Measurements from ENCODE around the gene CYSLTR1.
"Not testable (repeated sequence)": the region's sequence is repeated elsewhere in the genome, so short reads cannot be mapped to it uniquely, and the experiment has no call there.

The CYSLTR1 gene

DNA sequence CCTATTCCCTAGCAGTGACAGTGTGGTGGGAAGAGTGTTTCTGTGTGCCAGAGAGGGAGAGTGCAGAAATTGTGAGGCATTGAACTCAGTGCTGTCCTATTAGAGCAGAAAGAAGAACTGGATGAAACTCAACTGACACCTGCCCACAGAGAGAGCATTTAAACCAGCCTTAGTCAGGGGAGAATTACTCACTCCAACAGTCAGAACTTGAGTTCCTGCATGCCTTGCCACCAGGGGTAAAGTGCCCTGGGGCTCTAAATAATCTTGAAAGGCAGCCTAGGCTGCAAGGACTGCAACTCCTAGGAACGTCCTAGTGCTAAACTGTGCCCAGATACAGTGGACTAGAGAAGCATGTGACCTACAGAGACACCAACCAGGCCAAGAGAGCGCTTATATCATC is 12.8 kb downstream of the CYSLTR1 start:
- no peaks in the 10 kb centered on the region for H3K4me1 ChIP-seq (ENCODE audit: insufficient read depth, low read length)
- no peak overlapping the region for H3K9ac ChIP-seq (ENCODE audit: low read depth, low read length)
- no peaks in the 10 kb centered on the region for H3K9me3 ChIP-seq (ENCODE audit: control insufficient read depth, insufficient read depth, low read length)
- no peaks in the 10 kb centered on the region for H3K36me3 ChIP-seq (ENCODE audit: insufficient read depth, low read length)

DNA sequence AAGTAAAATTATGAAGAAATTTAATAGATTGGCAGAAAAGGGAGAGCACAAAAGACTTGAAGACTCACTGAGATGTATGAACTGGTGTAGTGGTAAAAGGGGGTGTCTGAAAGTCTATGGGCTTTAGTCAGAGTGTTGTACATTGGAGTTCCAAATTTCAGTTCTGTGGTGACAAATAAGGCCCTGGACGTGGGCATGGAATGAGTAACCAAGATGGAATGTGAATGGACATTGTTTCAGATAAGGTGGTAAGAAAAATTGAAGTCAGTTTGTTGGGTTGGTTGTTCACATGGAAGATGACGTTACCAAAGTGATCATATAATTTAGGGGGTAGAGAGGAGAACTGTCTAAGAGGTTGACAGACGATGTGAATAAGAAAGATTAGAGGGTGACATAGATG is 13.9 kb downstream of the CYSLTR1 start:
- no peak overlapping the region for H3K9ac ChIP-seq (ENCODE audit: low read depth, low read length)
- H3K4me1 ChIP-seq (ENCODE audit: insufficient read depth, low read length) = no peaks in the 10 kb centered on the region
- H3K36me3 ChIP-seq (ENCODE audit: insufficient read depth, low read length) = no peaks in the 10 kb centered on the region
- no peaks in the 10 kb centered on the region for H3K9me3 ChIP-seq (ENCODE audit: control insufficient read depth, insufficient read depth, low read length)

DNA sequence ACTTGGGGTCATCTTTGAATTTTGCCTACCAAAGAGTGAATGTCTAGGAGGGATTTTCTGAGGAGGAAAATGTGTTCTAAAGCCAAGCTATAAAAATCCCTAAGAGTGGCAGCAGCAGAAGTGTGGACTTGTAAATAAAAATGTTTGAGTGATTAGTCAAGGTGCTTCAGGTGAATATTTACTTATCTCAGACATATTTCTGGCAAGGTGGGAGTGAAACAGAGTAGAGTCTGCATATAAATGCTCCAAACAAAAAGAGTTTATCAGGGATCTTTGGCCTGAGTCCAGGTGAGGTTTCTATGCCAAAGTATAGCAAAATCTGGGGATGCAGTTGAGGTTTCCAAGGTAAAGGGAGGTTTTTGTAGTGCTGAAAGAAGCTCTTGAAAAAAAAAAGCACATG is 19.7 kb downstream of the CYSLTR1 start:
- no peaks in the 10 kb centered on the region for H3K36me3 ChIP-seq (ENCODE audit: insufficient read depth, low read length)
- no peak overlapping the region for H3K9ac ChIP-seq (ENCODE audit: low read depth, low read length)
- H3K9me3 ChIP-seq (ENCODE audit: control insufficient read depth, insufficient read depth, low read length) = no peaks in the 10 kb centered on the region
- H3K4me1 ChIP-seq (ENCODE audit: insufficient read depth, low read length) = no peaks in the 10 kb centered on the region

DNA sequence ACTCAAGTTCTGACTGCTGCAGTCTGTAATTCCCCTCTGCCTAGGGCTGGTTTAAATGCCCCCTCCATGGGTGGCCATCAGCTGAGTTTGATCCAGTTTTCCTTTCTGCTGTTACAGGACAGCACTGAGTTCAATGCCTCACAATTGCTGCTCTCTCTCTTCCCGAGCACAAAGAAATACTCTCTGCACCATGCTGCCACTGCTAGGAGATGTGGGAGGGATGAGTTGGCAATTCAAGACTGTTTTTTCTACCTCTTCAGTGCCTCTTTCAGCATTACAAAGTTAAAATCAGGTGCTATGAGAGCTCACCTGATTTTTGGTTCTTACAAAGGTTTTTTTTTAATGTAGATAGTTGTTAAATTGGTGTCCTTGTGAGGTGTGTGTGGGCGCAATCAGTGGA is 24.3 kb downstream of the CYSLTR1 start:
- H3K9me3 ChIP-seq (ENCODE audit: control insufficient read depth, insufficient read depth, low read length) = no peaks in the 10 kb centered on the region; the same call in 1 of the 2 replicates
- no peak overlapping the region for H3K9ac ChIP-seq (ENCODE audit: low read depth, low read length)
- no peaks in the 10 kb centered on the region for H3K4me1 ChIP-seq (ENCODE audit: insufficient read depth, low read length)
- H3K36me3 ChIP-seq (ENCODE audit: insufficient read depth, low read length) = no peaks in the 10 kb centered on the region

DNA sequence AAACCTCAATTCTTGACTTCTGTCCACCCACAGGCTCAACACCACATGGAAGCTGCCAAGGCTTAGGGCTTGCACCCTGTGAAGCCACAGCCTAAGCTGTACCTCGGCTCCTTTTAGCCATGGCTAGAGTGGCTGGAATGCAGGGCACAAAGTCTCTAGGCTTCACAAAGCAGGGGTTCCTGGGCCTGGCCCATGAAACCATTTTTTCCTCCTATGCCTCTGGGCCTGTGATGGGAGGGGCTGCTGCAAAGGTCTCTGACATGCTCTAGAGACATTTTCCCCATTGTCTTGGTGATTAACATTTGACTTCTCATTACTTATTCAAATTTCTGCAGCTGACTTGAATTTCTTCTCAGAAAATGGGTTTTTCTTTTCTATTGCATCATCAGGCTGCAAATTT is 26.5 kb downstream of the CYSLTR1 start:
- not testable (repeated sequence) for H3K4me1 ChIP-seq (ENCODE audit: insufficient read depth, low read length); H3K9me3 ChIP-seq (ENCODE audit: control insufficient read depth, insufficient read depth, low read length); H3K36me3 ChIP-seq (ENCODE audit: insufficient read depth, low read length); H3K9ac ChIP-seq (ENCODE audit: low read depth, low read length)

DNA sequence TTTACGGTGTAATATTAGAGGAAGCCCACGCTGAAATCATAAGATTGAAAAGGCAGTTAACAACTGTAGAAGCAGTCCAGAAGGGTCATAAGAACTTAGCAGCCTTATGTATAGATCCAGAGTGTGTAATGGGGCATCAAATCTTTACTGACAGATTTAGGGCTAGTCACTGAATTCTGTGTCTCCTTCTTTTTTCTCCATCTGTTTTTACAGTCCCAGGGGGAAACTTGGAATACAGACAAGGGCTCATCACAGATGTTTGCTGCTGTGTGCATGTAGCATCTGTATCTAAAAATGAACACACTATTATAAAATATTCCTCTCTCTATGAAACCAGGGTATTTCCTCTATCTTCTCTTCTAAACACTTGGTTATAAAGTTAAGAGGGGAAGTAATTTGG is 43.9 kb downstream of the CYSLTR1 start:
- H3K36me3 ChIP-seq (ENCODE audit: insufficient read depth, low read length) = no peaks in the 10 kb centered on the region
- no peaks in the 10 kb centered on the region for H3K4me1 ChIP-seq (ENCODE audit: insufficient read depth, low read length)
- H3K9me3 ChIP-seq (ENCODE audit: control insufficient read depth, insufficient read depth, low read length) = no peaks in the 10 kb centered on the region
- no peak overlapping the region for H3K9ac ChIP-seq (ENCODE audit: low read depth, low read length)

DNA sequence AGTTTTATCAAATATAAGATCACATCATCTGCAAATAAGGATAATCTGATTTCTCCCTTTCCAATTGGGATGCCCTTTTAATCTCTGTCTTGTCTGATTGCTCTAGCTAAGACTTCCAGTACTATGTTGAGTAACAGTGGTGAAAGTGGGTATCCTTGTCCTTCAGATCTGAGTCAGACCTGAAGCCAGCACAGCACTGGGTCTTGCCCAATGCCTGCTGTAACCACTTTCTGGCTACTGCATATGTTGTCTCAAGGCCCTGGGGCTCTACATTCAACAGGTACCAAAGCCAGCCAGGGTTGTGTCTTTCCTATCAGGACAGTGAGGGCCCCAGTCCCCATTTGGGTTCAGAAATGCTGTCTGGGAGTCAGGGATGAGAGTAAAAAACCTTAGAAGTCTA is 90.3 kb downstream of the CYSLTR1 start:
- Histone ChIP-seq H3K4me1 (ENCODE audit: insufficient read depth, low read length) (no peaks in the 10 kb centered on the region), H3K9me3 (ENCODE audit: control insufficient read depth, insufficient read depth, low read length) (no peaks in the 10 kb centered on the region), H3K9ac (ENCODE audit: low read depth, low read length) (no peak overlapping the region), H3K36me3 (ENCODE audit: insufficient read depth, low read length) (no peaks in the 10 kb centered on the region)

DNA sequence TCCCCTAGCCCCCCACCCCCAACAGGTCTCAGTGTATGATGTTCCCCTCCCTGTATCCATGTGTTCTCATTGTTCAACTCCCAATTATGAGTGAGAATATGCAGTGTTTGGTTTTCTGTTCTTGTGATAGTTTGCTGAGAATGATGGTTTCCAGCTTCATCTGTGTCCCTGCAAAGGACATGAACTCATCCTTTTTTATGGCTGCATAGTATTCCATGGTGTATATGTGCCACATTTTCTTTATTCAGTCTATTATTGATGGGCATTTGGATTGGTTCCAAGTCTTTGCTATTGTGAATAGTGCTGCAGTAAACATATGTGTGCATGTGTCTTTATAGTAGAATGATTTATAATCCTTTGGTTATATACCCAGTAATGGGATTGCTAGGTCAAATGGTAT is 101.4 kb downstream of the CYSLTR1 start:
- H3K36me3 ChIP-seq (ENCODE audit: insufficient read depth, low read length); H3K9me3 ChIP-seq (ENCODE audit: control insufficient read depth, insufficient read depth, low read length); H3K9ac ChIP-seq (ENCODE audit: low read depth, low read length); H3K4me1 ChIP-seq (ENCODE audit: insufficient read depth, low read length): not testable (repeated sequence)
